ENCODE measurements around the gene GANAB.
"Not testable (repeated sequence)": the region's sequence is repeated elsewhere in the genome, so short reads cannot be mapped to it uniquely, and the experiment has no call there.

- TF ChIP-seq NFE2L2 (IDR thresholded peaks at IDR 0.05; ENCODE audit: low read depth, low read length); CTCF (conservative IDR thresholded peaks at IDR 0.05; ENCODE audit: low read depth, low read length); POLR2A (IDR thresholded peaks at IDR 0.05; ENCODE audit: low read depth, low read length); RAD21 (IDR thresholded peaks at IDR 0.05; ENCODE audit: low read length); USF2 (IDR thresholded peaks at IDR 0.05; ENCODE audit: low read depth, low read length); CEBPB (IDR thresholded peaks at IDR 0.05; ENCODE audit: low read depth, low read length); FOS (IDR thresholded peaks at IDR 0.05; ENCODE audit: low read depth, low read length); BHLHE40 (IDR thresholded peaks at IDR 0.05; ENCODE audit: low read depth, low read length); RFX5 (IDR thresholded peaks at IDR 0.05; ENCODE audit: low read depth, low read length); MAFK (IDR thresholded peaks at IDR 0.05; ENCODE audit: low read depth, low read length); MAZ (IDR thresholded peaks at IDR 0.05; ENCODE audit: borderline replicate concordance, low read depth, low read length): not testable (repeated sequence)
Observed at GRCh38 chr11:62581735-62582134, 64.7 kb downstream of the GANAB start.
